Stimulated activated CD8-positive, alpha-beta memory T cell treated with anti-CD3 and anti-CD28 coated beads, Interleukin-2, amount 100 ng/mL, for 48 hours (primary cell): ENCODE results near the gene VPS45.
"Not testable (repeated sequence)": the region's sequence is repeated elsewhere in the genome, so short reads cannot be mapped to it uniquely, and the experiment has no call there.

Experiments used
- DNase-seq, 2 donors: peaks; one replicate each; pipeline ENCODE4 v3.0.0-alpha.2; 2020; ENCODE audit warnings: low read depth in 2 of 2

Gene VPS45

GRCh38 chr1:150067184-150068108 is at the start of gene VPS45:
VPS45 (plus strand) TSS chr1:150067776; CDS start chr1:150067858, 82 bp downstream.
- peak; percentile 79 to 82 for DNase-seq

- no peak for DNase-seq
Observed at GRCh38 chr1:150018165-150018564, 49.4 kb upstream of the VPS45 start.

- DNase-seq, result no peak
Observed at GRCh38 chr1:150020711-150021110, 46.9 kb upstream of the VPS45 start.

- DNase-seq, result no peak
Observed at GRCh38 chr1:150021191-150021694, 46.3 kb upstream of the VPS45 start.

- no peak for DNase-seq
Observed at GRCh38 chr1:150022357-150022756, 45.2 kb upstream of the VPS45 start.

GRCh38 chr1:150024156-150024555 is 43.4 kb upstream of the VPS45 start:
- DNase-seq, result no peak

GRCh38 chr1:150028322-150028721 is 39.3 kb upstream of the VPS45 start:
- no peak for DNase-seq

- no peak for DNase-seq
Observed at GRCh38 chr1:150034336-150034735, 33.2 kb upstream of the VPS45 start.

- DNase-seq, result no peak
Observed at GRCh38 chr1:150049926-150050325, 17.6 kb upstream of the VPS45 start.

- DNase-seq, result no peak
Observed at GRCh38 chr1:150051089-150051373, 16.5 kb upstream of the VPS45 start.

- not testable (repeated sequence) for DNase-seq
Observed at GRCh38 chr1:150051905-150052412, 15.6 kb upstream of the VPS45 start.

GRCh38 chr1:150053926-150054325 is 13.7 kb upstream of the VPS45 start:
- DNase-seq, result no peak

GRCh38 chr1:150055507-150055906 is 12.1 kb upstream of the VPS45 start:
- not testable (repeated sequence) for DNase-seq

- DNase-seq, result no peak
Observed at GRCh38 chr1:150056407-150056806, 11.2 kb upstream of the VPS45 start.

- no peak for DNase-seq
Observed at GRCh38 chr1:150060260-150060659, 7.3 kb upstream of the VPS45 start.

- DNase-seq, result no peak
Observed at GRCh38 chr1:150061632-150062101, 5.9 kb upstream of the VPS45 start.

GRCh38 chr1:150062113-150062512 is 5.5 kb upstream of the VPS45 start:
- no peak for DNase-seq

GRCh38 chr1:150065184-150065871 is 2.2 kb upstream of the VPS45 start:
- no peak for DNase-seq

- no peak for DNase-seq
Observed at GRCh38 chr1:150066328-150066727, 1.2 kb upstream of the VPS45 start.

GRCh38 chr1:150066838-150067183 is 765 bp upstream of the VPS45 start:
- DNase-seq, result peak; percentile 29 to 40

- DNase-seq, result no peak
Observed at GRCh38 chr1:150068109-150068435, 496 bp downstream of the VPS45 start.

GRCh38 chr1:150069923-150070322 is 2.3 kb downstream of the VPS45 start:
- no peak for DNase-seq

- DNase-seq, result no peak
Observed at GRCh38 chr1:150072959-150073358, 5.4 kb downstream of the VPS45 start.
